CD4-positive, alpha-beta T cell treated with Interleukin-15 for 1 hour (primary cell): ENCODE results near the gene SMYD2.

ENCODE experiments used
- DNase-seq: peaks from one replicate; pipeline ENCODE4 v3.0.0-alpha.2; 2020

SMYD2 gene

DNA sequence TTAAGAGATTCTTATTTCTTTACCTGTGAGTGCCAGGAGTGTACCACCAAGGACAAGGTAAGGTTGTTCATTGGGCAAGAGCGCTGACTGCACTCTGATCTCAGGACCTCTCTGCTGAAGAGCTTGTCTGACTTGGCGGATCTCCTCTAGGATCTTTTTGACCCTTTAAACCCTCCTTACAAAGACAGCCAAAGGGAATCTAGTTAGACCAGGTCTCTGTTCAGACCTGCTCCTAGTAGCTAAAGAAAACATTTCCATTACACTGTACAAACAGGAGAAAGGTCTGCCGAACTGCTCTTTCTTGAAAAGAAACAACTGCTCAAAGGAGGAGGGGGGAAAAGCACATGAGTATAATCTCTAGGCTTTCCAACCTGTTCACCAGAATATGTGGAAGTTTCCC, 49.3 kb downstream of the SMYD2 start:
- no peak for DNase-seq

GRCh38 chr1:214330715-214331114, 49.8 kb downstream of the SMYD2 start:
- DNase-seq = no peak

DNA sequence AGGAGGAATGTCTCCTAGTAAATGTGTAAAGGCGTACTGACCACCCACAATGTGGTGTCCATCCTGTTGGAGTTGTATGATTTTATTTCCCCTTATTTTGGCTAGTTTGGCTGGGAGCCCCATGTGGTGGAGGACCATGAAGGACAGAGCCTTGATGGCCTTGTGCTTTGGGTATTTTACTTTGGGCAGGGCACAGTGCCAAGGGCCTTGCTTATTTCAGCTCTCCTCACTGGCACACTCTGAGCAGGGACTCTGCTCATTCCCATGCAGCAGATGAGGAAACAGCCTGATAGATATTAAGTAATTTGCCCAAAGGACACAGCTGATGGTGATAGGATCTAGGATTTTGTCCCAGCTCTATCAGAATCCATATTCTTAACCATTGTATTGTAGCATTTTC, 50.2 kb downstream of the SMYD2 start:
- no peak for DNase-seq

DNA sequence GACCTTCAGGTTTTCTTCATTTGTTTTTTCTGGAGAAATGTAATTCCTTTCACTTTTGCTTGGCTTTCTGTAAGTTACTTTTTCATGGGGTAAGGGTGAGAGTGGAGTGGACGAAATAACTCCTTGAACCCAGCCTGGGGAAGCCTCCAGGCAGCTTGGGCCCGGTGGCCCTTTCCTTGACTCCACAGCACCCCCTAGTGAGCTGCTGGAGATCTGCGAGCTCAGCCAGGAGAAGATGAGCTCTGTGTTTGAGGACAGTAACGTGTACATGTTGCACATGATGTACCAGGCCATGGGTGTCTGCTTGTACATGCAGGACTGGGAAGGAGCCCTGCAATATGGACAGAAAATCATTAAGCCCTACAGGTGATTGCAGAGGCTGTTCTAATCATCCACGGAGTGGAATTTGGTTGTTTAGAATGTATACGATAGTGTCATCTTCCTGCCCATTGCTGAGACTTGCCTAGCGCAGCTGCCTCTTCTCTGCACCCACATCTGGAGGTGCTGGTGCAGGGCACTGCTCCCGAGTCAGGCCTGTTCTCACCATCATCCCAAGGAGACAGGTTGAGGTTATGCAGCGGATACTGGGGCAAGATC, 51.0 kb downstream of the SMYD2 start:
- peak; percentile 48 for DNase-seq

GRCh38 chr1:214332946-214333798, 52.2 kb downstream of the SMYD2 start:
- DNase-seq = no peak

DNA sequence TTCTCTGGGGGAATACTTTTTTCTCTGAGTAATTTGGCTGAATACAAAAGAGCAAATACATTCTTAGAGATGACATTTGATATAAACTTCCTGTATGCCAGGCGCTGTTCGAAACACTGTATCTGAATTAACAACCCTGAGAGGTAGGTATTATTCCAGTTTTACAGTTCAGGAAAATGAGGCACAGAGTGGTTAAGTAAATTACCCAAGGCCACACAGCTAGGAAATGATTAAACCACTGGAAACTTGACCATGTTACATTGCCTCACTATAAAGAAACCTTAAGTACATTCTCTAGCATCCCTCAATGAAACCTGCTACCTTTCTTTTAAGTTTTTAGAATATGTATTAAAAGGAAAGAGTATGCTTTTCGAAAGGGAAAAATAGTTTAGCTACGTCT, 54.6 kb downstream of the SMYD2 start:
- DNase-seq = no peak

- no peak for DNase-seq
Observed at GRCh38 chr1:214337015-214337414, 56.1 kb downstream of the SMYD2 start.

GRCh38 chr1:214337511-214337910, 56.6 kb downstream of the SMYD2 start:
- no peak for DNase-seq

DNA sequence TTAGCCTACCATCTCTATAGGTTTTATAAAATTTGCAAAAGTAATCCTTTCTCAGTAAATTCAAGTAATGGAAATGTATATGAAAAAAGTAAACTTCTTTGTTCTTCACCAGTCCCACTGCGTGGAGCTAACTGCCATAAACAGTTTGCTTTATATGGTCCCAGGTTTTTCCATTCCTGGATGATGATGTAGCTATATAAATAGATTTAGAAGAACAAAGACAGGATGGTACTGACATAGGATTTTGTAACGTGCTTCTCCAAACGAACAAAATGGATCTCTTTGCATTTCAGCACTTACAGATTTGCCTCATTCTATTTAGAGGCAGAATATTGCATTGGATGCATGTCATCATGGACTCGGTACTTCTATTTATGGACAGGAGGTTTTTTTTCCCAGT, 57.3 kb downstream of the SMYD2 start:
- DNase-seq = no peak

- no peak for DNase-seq
Observed at GRCh38 chr1:214341459-214341858, 60.5 kb downstream of the SMYD2 start.

DNA sequence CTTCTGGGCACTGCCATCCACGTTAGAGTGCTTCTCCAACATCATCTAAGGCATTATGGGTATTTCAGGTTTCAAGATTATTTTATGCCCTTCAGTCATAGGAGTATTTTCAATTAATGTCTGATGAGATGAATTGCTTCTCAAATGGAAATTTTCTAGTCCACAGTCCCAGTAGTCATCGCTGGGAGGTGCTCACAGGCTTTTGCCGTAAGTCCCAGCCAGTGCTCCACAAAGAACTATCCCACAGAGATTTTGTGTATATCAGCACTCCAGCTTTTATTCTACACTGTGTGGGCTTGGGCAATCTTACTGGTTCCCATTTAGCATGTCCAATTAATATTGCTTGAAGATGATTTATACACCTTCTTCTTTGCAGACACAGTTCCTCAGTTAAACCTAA, 61.0 kb downstream of the SMYD2 start:
- no peak for DNase-seq

DNA sequence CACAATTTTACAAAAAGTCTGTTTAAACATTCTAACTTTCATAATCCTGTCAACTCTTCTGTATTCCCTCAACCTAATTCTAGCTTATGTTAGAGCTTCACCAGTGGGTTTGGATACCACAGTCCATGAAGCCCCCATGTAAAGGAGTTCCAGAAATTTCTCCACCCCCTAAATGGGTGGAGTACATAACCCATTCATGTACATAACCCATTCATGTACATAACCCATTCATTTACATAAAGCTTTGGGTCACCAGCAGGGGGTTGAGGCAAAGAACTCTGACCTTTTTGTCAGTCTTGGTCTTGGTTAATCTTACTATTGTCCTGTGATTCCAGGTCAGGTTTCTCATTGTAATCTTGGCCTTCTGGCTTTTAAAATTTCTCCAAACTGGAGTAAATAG, 61.6 kb downstream of the SMYD2 start:
- DNase-seq = no peak

DNA sequence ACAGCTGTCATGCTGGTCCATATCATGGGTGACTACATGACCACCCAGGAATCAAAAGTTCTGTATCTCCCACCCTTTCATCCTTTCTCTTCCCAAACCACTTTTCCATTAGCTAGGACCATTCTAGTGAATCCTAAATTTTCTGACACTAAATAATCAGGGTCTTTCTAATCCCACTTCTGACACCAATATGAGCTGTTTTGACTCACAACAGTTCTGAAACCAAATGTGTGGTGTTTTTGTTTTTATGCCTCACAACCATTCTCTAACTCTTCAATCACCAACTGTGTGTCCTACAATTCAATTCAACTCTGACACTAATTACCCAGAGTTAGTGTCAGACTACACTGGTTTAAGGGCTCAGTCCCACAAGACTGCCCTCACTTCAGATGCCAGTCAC, 63.9 kb downstream of the SMYD2 start:
- DNase-seq = no peak

DNA sequence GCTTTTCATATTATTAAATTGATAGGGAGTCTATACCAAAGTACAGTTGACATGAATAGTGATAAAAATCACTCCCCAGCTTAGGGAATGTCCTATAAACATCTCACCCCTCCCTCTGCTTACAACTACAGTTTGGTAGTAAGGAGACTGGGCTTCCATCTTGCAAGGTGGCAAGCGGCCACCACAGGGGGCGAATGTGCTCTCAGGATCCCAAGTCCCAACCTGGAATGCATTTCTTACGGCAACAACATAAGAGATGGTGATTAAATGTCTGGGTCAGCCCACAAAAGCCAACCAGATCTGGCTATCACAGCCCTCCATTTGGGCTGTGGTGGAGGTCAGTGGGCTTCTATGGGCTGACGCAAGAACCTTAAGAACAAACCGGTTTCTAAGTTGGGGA, 68.0 kb downstream of the SMYD2 start:
- no peak for DNase-seq

GRCh38 chr1:214349781-214350180, 68.8 kb downstream of the SMYD2 start:
- DNase-seq = no peak

DNA sequence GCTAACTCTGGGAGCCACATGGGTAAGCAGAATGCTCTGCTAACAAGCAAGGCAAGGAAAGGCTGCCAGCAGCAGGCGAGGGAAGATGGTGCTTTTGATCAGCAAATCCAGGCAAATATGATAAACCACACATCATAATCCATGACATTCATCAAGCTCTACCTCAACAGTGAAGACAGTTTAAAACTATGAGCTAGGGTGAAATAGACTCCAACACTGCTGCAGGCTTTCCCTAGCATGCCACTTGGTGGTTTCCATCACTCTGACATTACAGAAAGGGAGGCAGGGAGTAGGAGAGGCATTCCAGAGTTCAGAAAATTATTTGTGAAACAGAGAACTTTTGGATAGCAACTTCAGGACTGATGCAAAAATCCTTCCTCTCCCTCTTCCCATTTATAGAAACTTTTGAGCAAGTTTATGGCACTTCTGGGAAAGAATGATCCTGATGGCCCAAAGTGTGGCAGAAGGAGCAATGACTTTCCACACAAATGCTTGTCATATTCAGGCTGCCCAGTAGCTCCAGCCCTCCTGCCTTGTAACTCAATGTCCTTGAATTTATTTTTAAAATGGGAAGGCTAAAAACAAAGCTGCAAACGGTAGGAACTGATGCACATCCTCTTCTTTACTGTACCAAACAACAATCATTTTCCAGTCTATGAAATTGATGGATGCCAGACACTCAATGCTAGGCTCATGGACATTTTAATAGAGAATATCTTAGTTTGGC, 70.8 kb downstream of the SMYD2 start:
- DNase-seq = no peak

DNA sequence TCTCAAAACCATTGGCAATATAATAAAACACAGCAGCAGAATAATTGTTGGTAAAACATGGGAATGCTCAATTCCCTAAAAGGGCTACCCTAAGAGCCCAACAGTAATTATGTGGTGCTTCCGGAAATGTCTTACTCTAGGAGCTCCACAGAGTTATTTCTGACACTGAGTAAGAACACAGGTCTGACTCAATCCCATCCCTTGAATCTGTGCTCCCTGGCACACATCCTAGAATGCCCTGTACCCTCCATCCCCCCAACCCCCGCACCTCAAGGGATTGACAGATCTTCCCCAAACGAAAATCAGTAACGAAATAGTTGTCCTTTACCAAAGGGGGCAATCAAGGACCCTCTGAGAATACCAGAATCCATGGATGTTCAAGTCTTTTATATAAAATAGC, 71.9 kb downstream of the SMYD2 start:
- no peak for DNase-seq

GRCh38 chr1:214354440-214355148, 73.6 kb downstream of the SMYD2 start:
- no peak for DNase-seq

DNA sequence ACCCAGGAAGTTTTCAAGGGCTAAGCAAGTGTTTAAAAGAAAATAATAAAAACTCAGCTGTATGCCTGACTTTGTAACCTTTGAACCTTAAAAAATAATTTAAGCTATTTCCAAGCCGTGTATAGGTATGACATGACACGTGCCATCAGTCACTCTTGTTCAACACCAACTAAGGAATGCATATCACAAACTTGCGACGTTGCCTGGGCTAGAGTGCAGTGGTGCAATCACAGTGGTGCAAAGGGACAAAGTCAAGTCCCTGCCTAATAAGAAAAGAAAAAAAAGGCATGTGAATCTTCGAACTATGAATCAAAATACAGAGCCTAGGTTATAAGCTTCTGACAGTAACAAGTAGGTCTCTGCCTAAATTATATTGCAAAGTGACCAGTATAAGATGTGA, 79.2 kb downstream of the SMYD2 start:
- DNase-seq = no peak

GRCh38 chr1:214360525-214361164, 79.7 kb downstream of the SMYD2 start:
- no peak for DNase-seq

GRCh38 chr1:214361636-214362035, 80.7 kb downstream of the SMYD2 start:
- no peak for DNase-seq

DNA sequence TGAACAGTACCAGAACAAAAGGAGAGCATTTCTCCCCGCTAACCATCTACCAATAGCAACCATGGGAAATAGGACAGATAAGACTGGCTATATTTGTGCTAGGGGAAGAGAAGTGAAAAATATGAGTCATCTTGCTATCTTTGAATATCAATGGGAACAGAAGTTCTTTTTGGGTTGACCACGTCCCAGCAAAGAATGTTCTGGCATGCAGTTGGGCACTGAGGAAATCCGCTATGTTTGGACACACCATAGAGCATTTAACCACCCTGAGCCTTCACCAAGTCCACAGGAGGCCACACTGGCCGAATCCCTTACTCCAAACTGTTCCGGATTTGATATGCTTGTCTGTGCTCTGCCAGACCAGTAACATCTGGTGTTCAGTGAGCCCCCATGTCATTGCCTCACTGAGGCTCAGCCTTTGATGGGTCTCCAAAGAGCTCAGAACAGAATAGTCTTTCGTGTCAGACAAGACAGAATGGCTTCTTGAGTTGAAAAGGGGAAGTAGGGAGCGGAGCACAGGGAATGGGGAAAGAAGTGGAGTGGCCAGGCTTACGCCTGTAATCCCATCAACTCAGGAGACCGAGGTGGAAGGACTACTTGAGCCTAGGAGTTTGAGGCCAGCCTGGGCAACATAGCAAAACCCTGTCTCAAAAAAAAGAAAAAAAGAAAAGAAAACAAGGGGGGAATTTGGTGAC, 81.4 kb downstream of the SMYD2 start:
- peak; percentile 24 for DNase-seq
